HG03439 (cell line): Measurements from ENCODE around the gene CCL3.

ENCODE experiments used
- ATAC-seq: cut with Tn5 transposase; IDR thresholded peaks from one replicate; pipeline ENCODE4 v1.9.1; 2021; ENCODE audit warnings: mild to moderate bottlenecking, moderate library complexity; ENCODE audit not compliant: unreplicated experiment

Gene CCL3

GRCh38 chr17:36055921-36056520, 33.9 kb downstream of the CCL3 start:
- ATAC-seq: no peak

- no peak for ATAC-seq
Observed at GRCh38 chr17:36055171-36055570, 34.8 kb downstream of the CCL3 start.

GRCh38 chr17:36049643-36050042, 40.3 kb downstream of the CCL3 start:
- ATAC-seq: no peak

- ATAC-seq: no peak
Observed at GRCh38 chr17:36048066-36048465, 41.9 kb downstream of the CCL3 start.
